ENCODE measurements around the gene AAMP. TPM values are rescaled to one million over a fixed set of nuclear protein-coding genes. Genes with fewer than 3 reads are reported as not detected.

AAMP gene
- total and polyA plus RNA-seq, 4 donors: 63.6 to 116 (median 74.6) TPM

DNA sequence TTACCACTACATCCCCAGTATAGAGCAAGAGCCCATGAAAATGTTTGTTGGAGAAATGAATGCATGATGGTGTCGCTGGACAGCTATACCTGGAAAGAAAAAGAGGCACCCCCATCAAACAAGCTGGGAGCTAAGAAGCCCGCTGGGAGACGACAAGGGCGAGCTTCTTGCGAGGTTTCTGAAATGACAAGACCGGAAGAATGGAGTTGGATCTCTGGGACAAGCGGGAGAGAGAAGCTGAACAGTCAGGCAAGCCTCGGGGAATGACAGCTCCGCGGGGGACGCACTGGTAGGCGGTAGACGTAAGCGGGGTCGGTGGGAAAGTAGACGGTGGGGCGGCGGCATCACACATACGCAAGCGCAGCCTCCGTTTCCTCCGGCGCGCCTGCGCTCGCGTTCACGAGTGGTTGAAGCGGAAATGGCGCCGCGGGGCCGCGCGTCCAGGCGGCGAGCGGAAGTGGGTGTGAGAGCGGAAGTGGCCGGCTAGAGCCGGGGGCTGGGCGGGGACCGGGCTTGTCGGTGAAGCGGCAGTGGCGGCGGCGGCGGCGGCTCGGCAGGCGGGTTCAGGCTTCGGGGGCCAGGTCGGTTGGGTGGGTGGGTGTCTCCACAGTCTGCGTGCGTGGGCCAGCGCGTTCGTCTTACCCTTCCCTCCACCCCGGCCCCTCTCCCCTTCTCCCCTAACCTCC is 53.1 kb downstream of the AAMP start, which contains the start of gene ARPC2:
ARPC2 (plus strand) TSS at position 516 of the 686 bp plus-strand sequence. CDS start 282 bp downstream, outside the sequence.
- Histone ChIP-seq H3K27ac (ENCODE audit: low read depth in 1 of 2, low read length in 2 of 2) (peak within 1 kb of the TSS; percentile 36 to 83), H3K9ac (ENCODE audit: low read depth in 1 of 2, low read length in 2 of 2) (peak within 1 kb of the TSS; percentile 51 to 89), H3K9me3 (ENCODE audit: control insufficient read depth in 4 of 4, low read length in 3 of 4) (no peaks in the 10 kb centered on the region), H3K4me3 (ENCODE audit: low read depth in 1 of 3, low read length in 3 of 3) (peak within 1 kb of the TSS; percentile 75 to 96 (median 89)), H3K4me1 (ENCODE audit: control insufficient read depth in 4 of 4, insufficient read depth in 4 of 4, low read length in 3 of 4) (peaks cover 6 to 34% (median 15%) of the 10 kb centered on the region in 4 donors), H3K27me3 (ENCODE audit: control insufficient read depth in 4 of 4, insufficient read depth in 4 of 4, low read length in 3 of 4) (no peaks in the 10 kb centered on the region), H3K36me3 (ENCODE audit: control insufficient read depth in 4 of 4, insufficient read depth in 3 of 4, low read depth in 1 of 4, low read length in 3 of 4) (no peaks in the 10 kb centered on the region)
- TF ChIP-seq HNF4G (IDR thresholded peaks at IDR 0.05) (no peak), CTCF (IDR thresholded peaks at IDR 0.05; ENCODE audit: low read depth, low read length, missing input control) (peak; percentile 37), HNF4A (conservative IDR thresholded peaks at IDR 0.05) (no peak), NR2F2 (IDR thresholded peaks at IDR 0.05) (no peak), MAX (IDR thresholded peaks at IDR 0.05) (peak; percentile 34), ZBTB33 (IDR thresholded peaks at IDR 0.05) (no peak), RXRA (IDR thresholded peaks at IDR 0.05) (peak in 1 of 2 donors; percentile 46), YY1 (IDR thresholded peaks at IDR 0.05) (peak; percentile 95), EGR1 (IDR thresholded peaks at IDR 0.05; ENCODE audit: low read depth in 2 of 2) (peak; percentile 49 to 84), JUND (IDR thresholded peaks at IDR 0.05) (no peak), FOXA1 (IDR thresholded peaks at IDR 0.05) (no peak), TAF1 (conservative IDR thresholded peaks at IDR 0.05) (peak; percentile 81), RAD21 (IDR thresholded peaks at IDR 0.05) (peak in 1 of 2 donors; percentile 29), FOXA2 (IDR thresholded peaks at IDR 0.05) (no peak), SP1 (IDR thresholded peaks at IDR 0.05) (peak; percentile 45), GABPA (IDR thresholded peaks at IDR 0.05 in 1 of 2, conservative IDR thresholded peaks at IDR 0.05 in 1 of 2) (peak; percentile 78 to 94)
- TF ChIP-seq, protein P1, sequence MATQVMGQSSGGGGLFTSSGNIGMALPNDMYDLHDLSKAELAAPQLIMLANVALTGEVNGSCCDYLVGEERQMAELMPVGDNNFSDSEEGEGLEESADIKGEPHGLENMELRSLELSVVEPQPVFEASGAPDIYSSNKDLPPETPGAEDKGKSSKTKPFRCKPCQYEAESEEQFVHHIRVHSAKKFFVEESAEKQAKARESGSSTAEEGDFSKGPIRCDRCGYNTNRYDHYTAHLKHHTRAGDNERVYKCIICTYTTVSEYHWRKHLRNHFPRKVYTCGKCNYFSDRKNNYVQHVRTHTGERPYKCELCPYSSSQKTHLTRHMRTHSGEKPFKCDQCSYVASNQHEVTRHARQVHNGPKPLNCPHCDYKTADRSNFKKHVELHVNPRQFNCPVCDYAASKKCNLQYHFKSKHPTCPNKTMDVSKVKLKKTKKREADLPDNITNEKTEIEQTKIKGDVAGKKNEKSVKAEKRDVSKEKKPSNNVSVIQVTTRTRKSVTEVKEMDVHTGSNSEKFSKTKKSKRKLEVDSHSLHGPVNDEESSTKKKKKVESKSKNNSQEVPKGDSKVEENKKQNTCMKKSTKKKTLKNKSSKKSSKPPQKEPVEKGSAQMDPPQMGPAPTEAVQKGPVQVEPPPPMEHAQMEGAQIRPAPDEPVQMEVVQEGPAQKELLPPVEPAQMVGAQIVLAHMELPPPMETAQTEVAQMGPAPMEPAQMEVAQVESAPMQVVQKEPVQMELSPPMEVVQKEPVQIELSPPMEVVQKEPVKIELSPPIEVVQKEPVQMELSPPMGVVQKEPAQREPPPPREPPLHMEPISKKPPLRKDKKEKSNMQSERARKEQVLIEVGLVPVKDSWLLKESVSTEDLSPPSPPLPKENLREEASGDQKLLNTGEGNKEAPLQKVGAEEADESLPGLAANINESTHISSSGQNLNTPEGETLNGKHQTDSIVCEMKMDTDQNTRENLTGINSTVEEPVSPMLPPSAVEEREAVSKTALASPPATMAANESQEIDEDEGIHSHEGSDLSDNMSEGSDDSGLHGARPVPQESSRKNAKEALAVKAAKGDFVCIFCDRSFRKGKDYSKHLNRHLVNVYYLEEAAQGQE (IDR thresholded peaks at IDR 0.05): peak; percentile 58
- TF ChIP-seq, protein P2, sequence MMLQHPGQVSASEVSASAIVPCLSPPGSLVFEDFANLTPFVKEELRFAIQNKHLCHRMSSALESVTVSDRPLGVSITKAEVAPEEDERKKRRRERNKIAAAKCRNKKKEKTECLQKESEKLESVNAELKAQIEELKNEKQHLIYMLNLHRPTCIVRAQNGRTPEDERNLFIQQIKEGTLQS (IDR thresholded peaks at IDR 0.05): no peak
- WGBS: under 1% methylated on average over 60 of the region's 60 CpGs
- peak; percentile 93 for DNase-seq (ENCODE audit: low spot score)
